Large intestine (tissue), 12 donors: ENCODE measurements around the gene LDHA. TPM values are rescaled to one million over a fixed set of nuclear protein-coding genes. Genes with fewer than 3 reads are reported as not detected.

Source experiments
- DNase-seq, 2 donors: peaks; one replicate each; pipeline versions ENCODE4 v3.0.0 to v3.0.0-alpha.2; 2013
- H3K27ac ChIP-seq: one replicate; pipeline ENCODE4 v1.5.1; 2013; ENCODE audit warnings: low read length
- H3K27me3 ChIP-seq: 2 replicates; pipeline ENCODE4 v1.6.1; 2013; ENCODE audit warnings: low read length; ENCODE audit not compliant: control insufficient read depth, insufficient read depth
- H3K36me3 ChIP-seq: 2 replicates; pipeline ENCODE4 v1.6.1; 2013; ENCODE audit warnings: low read length; ENCODE audit not compliant: control insufficient read depth, insufficient read depth
- H3K4me1 ChIP-seq: one replicate; pipeline ENCODE4 v1.6.1; 2013; ENCODE audit warnings: low read length; ENCODE audit not compliant: control insufficient read depth, insufficient read depth
- H3K4me3 ChIP-seq: one replicate; pipeline ENCODE4 v1.5.1; 2013; ENCODE audit warnings: low read length
- H3K9me3 ChIP-seq: one replicate; pipeline ENCODE4 v1.6.1; 2013; ENCODE audit warnings: mild to moderate bottlenecking, low read depth, low read length, moderate library complexity; ENCODE audit not compliant: control insufficient read depth
- WGBS: methylation state at CpG from one replicate; pipeline ENCODE4 v1.1.5; 2013; ENCODE audit warnings: low lambda C conversion rate; ENCODE audit not compliant: insufficient coverage; 5-methylcytosine and 5-hydroxymethylcytosine counted together
- long read RNA-seq, 11 donors: transcript quantifications; one replicate each; lab custom pipeline, GENCODE V29; 2026
- polyA plus RNA-seq: library from polyadenylated mRNA; unstranded; fragments of 120-200 nt; gene quantifications from one replicate; pipeline ENCODE4 v1.2.1, GENCODE V29; 2013

Gene LDHA
- polyA plus RNA-seq = 469 TPM
- long read RNA-seq, donor 1, transcript LDHA-202 (5 exons, 2,169 nt) = minor isoform, 11 of 139 reads
- long read RNA-seq, donor 1, transcript LDHA-205 (8 exons, 2,416 nt) = major isoform, 86 of 139 reads
- long read RNA-seq, donor 1, transcript LDHA-216 (4 exons, 1,345 nt) = minor isoform, 21 of 139 reads
- long read RNA-seq, donor 1, transcript LDHA-220 (7 exons, 1,288 nt) = minor isoform, 7 of 139 reads
- long read RNA-seq, donor 1, partial matches to known transcripts = 8 of 139 reads
- long read RNA-seq, donor 1, other reads (novel, unspliced or antisense) = 0 of 139 reads
- long read RNA-seq, donor 2, transcript LDHA-216 (4 exons, 1,345 nt) = minor isoform, 40 of 504 reads
- long read RNA-seq, donor 2, transcript LDHA-202 (5 exons, 2,169 nt) = minor isoform, 42 of 504 reads
- long read RNA-seq, donor 2, transcript LDHA-220 (7 exons, 1,288 nt) = minor isoform, 8 of 504 reads
- long read RNA-seq, donor 2, transcript LDHA-205 (8 exons, 2,416 nt) = major isoform, 223 of 504 reads
- long read RNA-seq, donor 2, partial matches to known transcripts = 179 of 504 reads
- long read RNA-seq, donor 2, other reads (novel, unspliced or antisense) = 0 of 504 reads
- long read RNA-seq, donor 3 = 0 reads
- long read RNA-seq, donor 4, transcript LDHA-205 (8 exons, 2,416 nt) = major isoform, 15 of 30 reads
- long read RNA-seq, donor 4, transcript LDHA-216 (4 exons, 1,345 nt) = minor isoform, 5 of 30 reads
- long read RNA-seq, donor 4, partial matches to known transcripts = 6 of 30 reads
- long read RNA-seq, donor 4, other reads (novel, unspliced or antisense) = 0 of 30 reads
- long read RNA-seq, donor 5, transcript LDHA-202 (5 exons, 2,169 nt) = minor isoform, 26 of 250 reads
- long read RNA-seq, donor 5, transcript LDHA-205 (8 exons, 2,416 nt) = major isoform, 157 of 250 reads
- long read RNA-seq, donor 5, transcript LDHA-216 (4 exons, 1,345 nt) = minor isoform, 21 of 250 reads
- long read RNA-seq, donor 5, transcript LDHA-220 (7 exons, 1,288 nt) = minor isoform, 12 of 250 reads
- long read RNA-seq, donor 5, partial matches to known transcripts = 31 of 250 reads
- long read RNA-seq, donor 5, other reads (novel, unspliced or antisense) = 0 of 250 reads
- long read RNA-seq, donor 6, transcript LDHA-216 (4 exons, 1,345 nt) = minor isoform, 20 of 263 reads
- long read RNA-seq, donor 6, transcript LDHA-220 (7 exons, 1,288 nt) = minor isoform, 12 of 263 reads
- long read RNA-seq, donor 6, transcript LDHA-205 (8 exons, 2,416 nt) = major isoform, 189 of 263 reads
- long read RNA-seq, donor 6, transcript LDHA-202 (5 exons, 2,169 nt) = minor isoform, 6 of 263 reads
- long read RNA-seq, donor 6, partial matches to known transcripts = 30 of 263 reads
- long read RNA-seq, donor 6, other reads (novel, unspliced or antisense) = 0 of 263 reads
- long read RNA-seq, donor 7, transcript LDHA-205 (8 exons, 2,416 nt) = major isoform, 81 of 101 reads
- long read RNA-seq, donor 7, transcript LDHA-216 (4 exons, 1,345 nt) = minor isoform, 8 of 101 reads
- long read RNA-seq, donor 7, partial matches to known transcripts = 5 of 101 reads
- long read RNA-seq, donor 7, other reads (novel, unspliced or antisense) = 0 of 101 reads
- long read RNA-seq, donor 8, transcript LDHA-220 (7 exons, 1,288 nt) = minor isoform, 20 of 692 reads
- long read RNA-seq, donor 8, transcript LDHA-202 (5 exons, 2,169 nt) = minor isoform, 19 of 692 reads
- long read RNA-seq, donor 8, transcript LDHA-205 (8 exons, 2,416 nt) = major isoform, 264 of 692 reads
- long read RNA-seq, donor 8, transcript LDHA-216 (4 exons, 1,345 nt) = minor isoform, 45 of 692 reads
- long read RNA-seq, donor 8, partial matches to known transcripts = 329 of 692 reads
- long read RNA-seq, donor 8, other reads (novel, unspliced or antisense) = 6 of 692 reads
- long read RNA-seq, donor 9, transcript LDHA-205 (8 exons, 2,416 nt) = major isoform, 165 of 350 reads
- long read RNA-seq, donor 9, transcript LDHA-202 (5 exons, 2,169 nt) = minor isoform, 5 of 350 reads
- long read RNA-seq, donor 9, transcript LDHA-216 (4 exons, 1,345 nt) = minor isoform, 17 of 350 reads
- long read RNA-seq, donor 9, transcript LDHA-220 (7 exons, 1,288 nt) = minor isoform, 10 of 350 reads
- long read RNA-seq, donor 9, partial matches to known transcripts = 147 of 350 reads
- long read RNA-seq, donor 9, other reads (novel, unspliced or antisense) = 0 of 350 reads
- long read RNA-seq, donor 10, transcript LDHA-220 (7 exons, 1,288 nt) = minor isoform, 18 of 529 reads
- long read RNA-seq, donor 10, transcript LDHA-202 (5 exons, 2,169 nt) = minor isoform, 19 of 529 reads
- long read RNA-seq, donor 10, transcript LDHA-205 (8 exons, 2,416 nt) = major isoform, 269 of 529 reads
- long read RNA-seq, donor 10, transcript LDHA-216 (4 exons, 1,345 nt) = minor isoform, 30 of 529 reads
- long read RNA-seq, donor 10, partial matches to known transcripts = 178 of 529 reads
- long read RNA-seq, donor 10, other reads (novel, unspliced or antisense) = 9 of 529 reads
- long read RNA-seq, donor 11, transcript LDHA-216 (4 exons, 1,345 nt) = minor isoform, 12 of 148 reads
- long read RNA-seq, donor 11, transcript LDHA-205 (8 exons, 2,416 nt) = major isoform, 114 of 148 reads
- long read RNA-seq, donor 11, partial matches to known transcripts = 6 of 148 reads
- long read RNA-seq, donor 11, other reads (novel, unspliced or antisense) = 0 of 148 reads

DNA sequence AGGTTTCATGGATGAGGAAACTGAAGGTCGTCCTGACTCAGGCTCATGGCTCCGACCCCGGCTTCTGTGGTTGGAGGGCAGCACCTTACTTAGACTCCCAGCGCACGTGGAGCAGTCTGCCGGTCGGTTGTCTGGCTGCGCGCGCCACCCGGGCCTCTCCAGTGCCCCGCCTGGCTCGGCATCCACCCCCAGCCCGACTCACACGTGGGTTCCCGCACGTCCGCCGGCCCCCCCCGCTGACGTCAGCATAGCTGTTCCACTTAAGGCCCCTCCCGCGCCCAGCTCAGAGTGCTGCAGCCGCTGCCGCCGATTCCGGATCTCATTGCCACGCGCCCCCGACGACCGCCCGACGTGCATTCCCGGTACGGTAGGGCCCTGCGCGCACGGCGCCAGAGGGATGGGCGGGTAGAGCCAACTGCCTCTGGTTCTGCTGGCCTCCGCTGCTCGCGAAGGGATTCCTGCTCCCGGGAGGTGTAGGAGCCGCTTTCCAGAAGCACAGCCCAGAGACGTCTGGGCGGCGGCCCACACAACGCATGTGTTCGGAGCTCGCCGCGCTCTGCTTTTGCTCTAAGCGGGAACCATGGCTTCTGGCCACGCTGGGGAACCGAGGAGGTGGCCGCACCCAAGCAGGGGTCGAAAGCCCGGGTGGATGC is at the start of gene LDHA:
TSS of gene LDHA (plus strand) at position 289 of the 653 bp plus-strand sequence. CDS start 2,280 bp downstream, outside the sequence.
- DNase-seq = peak; percentile 97 to 98
- peak within 1 kb of the TSS; percentile 94 for H3K4me3 ChIP-seq
- no CpG with 5 or more reads among the region's 60 CpGs for WGBS

DNA sequence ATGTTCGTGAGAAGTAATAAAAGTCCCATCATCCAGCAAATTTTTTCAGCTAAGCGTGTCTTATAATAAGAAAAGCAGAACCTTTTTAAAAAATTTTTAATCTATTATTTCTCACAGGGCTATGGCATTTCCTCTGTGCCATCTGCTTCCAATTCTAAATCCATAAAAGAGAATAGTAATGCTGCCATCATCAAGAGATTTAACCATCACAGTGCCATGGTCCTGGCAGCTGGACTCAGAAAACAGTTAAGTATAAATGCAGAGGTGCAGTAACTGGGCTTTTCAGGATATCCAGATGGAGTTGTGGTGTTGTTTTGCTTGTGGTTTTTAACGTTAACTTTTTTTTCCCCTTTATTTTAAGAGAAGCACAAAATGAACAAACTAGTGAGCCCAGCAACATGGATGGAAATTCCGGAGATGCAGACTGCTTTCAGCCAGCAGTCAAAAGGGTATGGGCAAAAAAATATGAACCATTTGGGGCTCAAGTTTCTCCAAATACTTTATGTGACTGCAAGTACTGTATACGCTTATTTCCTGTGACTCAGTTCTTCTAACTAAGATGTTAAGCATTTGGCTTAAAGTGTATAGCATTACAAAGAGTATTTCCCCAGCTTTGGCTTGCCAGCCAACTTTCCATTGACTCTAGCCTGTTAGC is 46.8 kb upstream of the LDHA start:
- 96% methylated on average over 5 of the region's 5 CpGs for WGBS

More for the DNA sequence above, at the start of gene LDHA:
- H3K4me1 ChIP-seq = peaks cover 12% of the 10 kb centered on the region
- H3K27me3 ChIP-seq = no peaks in the 10 kb centered on the region
- H3K27ac ChIP-seq = peak within 1 kb of the TSS; percentile 99
- H3K9me3 ChIP-seq = no peaks in the 10 kb centered on the region
- peaks cover 19% of the 10 kb centered on the region for H3K36me3 ChIP-seq

DNA sequence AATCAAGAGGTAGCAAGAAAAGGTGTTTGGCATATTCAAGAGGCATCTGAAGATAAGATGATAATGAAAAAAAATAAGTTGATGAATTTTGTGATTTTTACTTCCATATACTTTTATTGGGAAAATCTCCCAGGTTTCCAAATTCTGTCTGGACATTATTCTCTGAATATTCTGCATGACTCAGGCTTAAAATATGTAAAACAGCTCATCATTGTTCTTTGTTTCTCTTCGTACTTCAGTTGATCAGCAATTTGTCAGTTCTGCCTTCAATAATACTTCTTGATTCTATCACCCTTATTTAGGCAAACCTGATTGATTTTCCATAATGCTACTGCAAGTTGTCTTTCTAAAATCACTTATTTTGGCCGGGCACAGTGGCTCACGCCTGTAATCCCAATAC is 41.8 kb upstream of the LDHA start:
- Histone ChIP-seq H3K27me3 (no peaks in the 10 kb centered on the region), H3K27ac (no peak overlapping the region), H3K4me3 (no peak overlapping the region), H3K4me1 (no peaks in the 10 kb centered on the region), H3K36me3 (peaks cover 51% of the 10 kb centered on the region), H3K9me3 (no peaks in the 10 kb centered on the region)
- 100% methylated on average over 1 of the region's 3 CpGs for WGBS
- DNase-seq = no peak

More for the DNA sequence above, 46.8 kb upstream of the LDHA start:
- no peaks in the 10 kb centered on the region for H3K9me3 ChIP-seq
- H3K27me3 ChIP-seq = no peaks in the 10 kb centered on the region
- peaks cover 53% of the 10 kb centered on the region for H3K36me3 ChIP-seq
- H3K4me3 ChIP-seq = no peak overlapping the region
- no peak overlapping the region for H3K27ac ChIP-seq
- H3K4me1 ChIP-seq = no peaks in the 10 kb centered on the region
- no peak for DNase-seq

DNA sequence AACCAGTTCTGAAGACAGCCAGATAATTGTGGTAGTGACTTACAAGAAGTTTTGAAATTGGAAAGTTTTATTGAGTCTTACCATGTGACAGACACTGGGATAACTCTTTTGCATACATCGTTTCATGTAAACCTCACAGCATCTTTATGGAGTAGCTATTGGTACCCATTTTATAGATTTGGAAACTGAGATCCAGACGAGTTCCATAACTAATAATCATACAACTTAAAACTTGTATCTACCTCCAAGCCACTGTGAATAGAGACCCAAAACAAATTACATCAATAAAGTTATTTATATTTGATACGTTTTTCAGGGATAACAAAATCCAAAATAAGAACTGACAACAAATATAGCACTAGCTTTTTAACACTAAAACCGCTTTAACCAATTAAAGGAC is 35.7 kb upstream of the LDHA start:
- H3K27me3 ChIP-seq = no peaks in the 10 kb centered on the region
- H3K36me3 ChIP-seq = peaks cover 69% of the 10 kb centered on the region
- H3K27ac ChIP-seq = no peak overlapping the region
- H3K4me1 ChIP-seq = no peaks in the 10 kb centered on the region
- no peaks in the 10 kb centered on the region for H3K9me3 ChIP-seq
- DNase-seq = no peak
- 100% methylated on average over 3 of the region's 4 CpGs for WGBS
- H3K4me3 ChIP-seq = no peak overlapping the region

DNA sequence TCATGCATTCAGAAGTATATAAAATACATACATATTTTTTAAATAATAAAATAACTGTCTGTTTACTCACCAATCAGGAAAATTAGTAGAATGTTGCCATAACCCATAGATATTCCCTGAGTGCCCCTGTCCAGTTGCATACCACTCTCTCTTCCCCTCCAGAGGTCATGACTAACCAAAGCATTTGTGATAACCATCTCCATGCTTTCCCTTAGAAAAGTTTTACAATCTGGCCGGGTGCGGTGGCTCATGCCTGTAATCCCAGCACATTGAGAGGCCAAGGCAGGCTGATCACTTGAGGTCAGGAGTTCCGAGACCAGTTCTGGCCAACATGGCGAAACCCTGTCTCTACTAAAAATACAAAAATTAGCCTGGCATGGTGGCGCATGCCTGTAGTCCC is 33.2 kb upstream of the LDHA start:
- H3K27ac ChIP-seq = no peak overlapping the region
- H3K9me3 ChIP-seq = no peaks in the 10 kb centered on the region
- H3K4me3 ChIP-seq = no peak overlapping the region
- no CpG with 5 or more reads among the region's 5 CpGs for WGBS
- peaks cover 82% of the 10 kb centered on the region for H3K36me3 ChIP-seq
- no peak for DNase-seq
- no peaks in the 10 kb centered on the region for H3K4me1 ChIP-seq
- H3K27me3 ChIP-seq = no peaks in the 10 kb centered on the region

DNA sequence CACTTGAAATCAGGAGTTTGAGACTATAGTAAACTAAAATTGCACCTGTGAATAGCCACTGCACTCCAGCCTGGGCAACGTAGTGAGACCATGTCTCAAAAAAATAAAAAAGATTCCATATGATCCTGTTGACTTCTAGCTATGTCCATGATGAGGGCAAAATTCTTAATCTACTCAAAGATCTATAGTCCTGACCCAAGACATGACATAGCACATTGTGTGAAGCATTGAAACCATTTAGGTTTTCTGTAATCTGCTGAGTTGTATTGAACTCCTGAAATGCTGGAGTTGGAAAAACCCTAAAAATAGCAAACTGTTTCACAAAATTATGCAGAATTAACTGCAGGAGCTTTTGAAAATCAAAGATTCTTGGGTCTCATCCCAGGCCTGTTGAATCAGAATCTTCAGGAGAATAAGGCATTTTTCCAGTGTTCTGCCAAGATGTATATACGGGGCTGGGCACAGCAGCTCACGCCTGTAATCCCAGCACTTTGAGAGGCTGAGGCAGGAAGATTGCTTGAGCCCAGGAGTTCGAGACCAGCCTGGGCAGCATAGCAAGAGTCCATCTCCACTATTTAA is 29.8 kb upstream of the LDHA start:
- Histone ChIP-seq H3K9me3 (no peaks in the 10 kb centered on the region), H3K27me3 (no peaks in the 10 kb centered on the region), H3K36me3 (peaks cover 65% of the 10 kb centered on the region), H3K4me3 (no peak overlapping the region), H3K4me1 (no peaks in the 10 kb centered on the region), H3K27ac (no peak overlapping the region)
- no CpG with 5 or more reads among the region's 4 CpGs for WGBS
- DNase-seq = no peak

DNA sequence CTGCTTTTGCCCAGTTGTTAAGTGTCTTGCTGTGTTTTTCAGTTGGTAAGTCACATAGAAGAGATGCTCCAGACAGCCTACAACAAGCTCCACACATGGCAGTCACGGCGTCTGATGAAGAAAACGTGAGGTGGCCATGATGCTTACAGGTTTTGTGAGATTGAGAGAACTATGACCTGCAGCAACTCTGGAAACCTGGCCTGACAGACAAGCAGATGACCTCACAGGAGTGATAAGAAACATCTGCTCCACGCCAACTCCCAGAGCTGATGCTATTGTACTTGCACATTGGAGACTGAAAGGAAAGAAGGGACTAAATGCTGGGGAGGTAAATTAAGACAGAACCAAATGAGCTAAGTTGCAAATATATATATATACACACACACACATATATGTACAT is 28.6 kb upstream of the LDHA start:
- H3K4me3 ChIP-seq = no peak overlapping the region
- peaks cover 55% of the 10 kb centered on the region for H3K36me3 ChIP-seq
- H3K9me3 ChIP-seq = no peaks in the 10 kb centered on the region
- DNase-seq = no peak
- WGBS = no CpG with 5 or more reads among the region's 4 CpGs
- no peaks in the 10 kb centered on the region for H3K4me1 ChIP-seq
- no peaks in the 10 kb centered on the region for H3K27me3 ChIP-seq
- H3K27ac ChIP-seq = no peak overlapping the region
